Caco-2 (cell line): ENCODE data around the gene MCM3. TPM values are rescaled to one million over a fixed set of nuclear protein-coding genes. Genes with fewer than 3 reads are reported as not detected.
A peak's percentile ranks its signal among the peaks of the same experiment; 100 is the strongest.

ENCODE experiments used
- BruUV-seq: library from RNA; stranded (reverse); fragments of 400-500 nt; replicated peaks from 2 replicates; lab custom pipeline; 2021; lab: Mats Ljungman, UMichigan
- CTCF ChIA-PET: fragments of 300-600 bp; sonication (Branson Sonifier 250); formaldehyde crosslinking; loops from one replicate; lab custom pipeline; 2022; ENCODE audit warnings: antibody characterized with exemption; lab: Charles Lee
- POLR2A ChIA-PET: fragments of 300-600 bp; sonication (Branson Sonifier 250); formaldehyde crosslinking; loops from one replicate; lab custom pipeline; 2022; ENCODE audit warnings: antibody characterized with exemption; lab: Charles Lee
- DNase-seq, 2 experiments: peaks; one replicate each; pipeline versions ENCODE4 v3.0.0 to v3.0.0-alpha.2; 2020 to 2022
- H3K27me3 ChIP-seq: replicated peaks from 2 replicates; pipeline ENCODE4 v1.6.0; 2011; ENCODE audit warnings: low read length; ENCODE audit not compliant: control insufficient read depth, insufficient read depth
- H3K36me3 ChIP-seq: 2 replicates; pipeline ENCODE4 v1.5.1; 2011; ENCODE audit warnings: low read length; ENCODE audit not compliant: control insufficient read depth, insufficient read depth
- H3K4me1 ChIP-seq: fragments of 250-450 bp; sonication (Bioruptor Pico); 2 replicates; pipeline ENCODE4 v1.5.1; 2020; ENCODE audit warnings: mild to moderate bottlenecking
- H3K4me3 ChIP-seq: 2 replicates; pipeline ENCODE4 v1.5.1; 2011; ENCODE audit warnings: low read depth, mild to moderate bottlenecking, control low read depth, low read length
- H3K9me3 ChIP-seq: fragments of 250-450 bp; sonication (Bioruptor Pico); 2 replicates; pipeline ENCODE4 v1.5.1; 2020; ENCODE audit warnings: mild to moderate bottlenecking, moderate library complexity
- H3K27ac Mint-ChIP-seq: one replicate; pipeline ENCODE4 v1.8.0; 2022; ENCODE audit warnings: mixed read lengths; ENCODE audit not compliant: unreplicated experiment
- H3K27me3 Mint-ChIP-seq: one replicate; pipeline ENCODE4 v1.8.0; 2022; ENCODE audit warnings: mixed read lengths; ENCODE audit not compliant: insufficient read depth, unreplicated experiment
- H3K36me3 Mint-ChIP-seq: one replicate; pipeline ENCODE4 v1.8.0; 2022; ENCODE audit warnings: mild to moderate bottlenecking, mixed read lengths; ENCODE audit not compliant: insufficient read depth, unreplicated experiment
- H3K4me1 Mint-ChIP-seq: one replicate; pipeline ENCODE4 v1.8.0; 2022; ENCODE audit warnings: low read depth, mixed read lengths; ENCODE audit not compliant: unreplicated experiment
- H3K4me3 Mint-ChIP-seq: one replicate; pipeline ENCODE4 v1.8.0; 2022; ENCODE audit warnings: mild to moderate bottlenecking, moderate library complexity, mixed read lengths; ENCODE audit not compliant: unreplicated experiment
- H3K9me3 Mint-ChIP-seq: one replicate; pipeline ENCODE4 v1.8.0; 2022; ENCODE audit warnings: mixed read lengths; ENCODE audit not compliant: unreplicated experiment
- intact Hi-C: fragments of 100-400 bp; cut with micrococcal nuclease; formaldehyde crosslinking; loops from one replicate; pipeline ENCODE4 v1.10.0; 2022; ENCODE audit not compliant: unreplicated experiment
- total RNA-seq: library from RNA; stranded (reverse); gene quantifications from 2 replicates; pipeline ENCODE4 v1.2.3, GENCODE V29; 2022
- TF ChIP-seq, protein P1 (sequence below), 2 experiments: fragments of 200-600 bp in 1 of 2; IDR thresholded peaks; 1 replicate in 1 of 2; 2 replicates in 1 of 2; pipeline versions ENCODE4 v1.5.1 to v1.8.0; 2011 to 2022; ENCODE audit warnings: antibody characterized with exemption in 1 of 2, control low read depth in 1 of 2, inconsistent platforms in 1 of 2, low read depth in 1 of 2, low read length in 1 of 2, mild to moderate bottlenecking in 1 of 2, moderate library complexity in 1 of 2; ENCODE audit not compliant: insufficient read depth in 1 of 2, severe bottlenecking in 1 of 2, unreplicated experiment in 1 of 2

Gene MCM3
- total RNA-seq, 1 experiment from 2014 or later: 151 TPM

- no peak overlapping the region for H3K27ac Mint-ChIP-seq
- no TSS peak for BruUV-seq
- intact Hi-C loops: no loop called here
- H3K27me3 ChIP-seq: no peaks in the 10 kb centered on the region
- no peak overlapping the region for H3K4me3 ChIP-seq
- no peak for DNase-seq
- H3K27me3 Mint-ChIP-seq: no peaks in the 10 kb centered on the region
- no peaks in the 10 kb centered on the region for H3K36me3 ChIP-seq
- H3K4me1 ChIP-seq: peaks cover 77% of the 10 kb centered on the region
- ChIA-PET POLR2A (no interaction called here), CTCF (no interaction called here)
- H3K9me3 Mint-ChIP-seq: no peaks in the 10 kb centered on the region
- TF ChIP-seq, protein P1, sequence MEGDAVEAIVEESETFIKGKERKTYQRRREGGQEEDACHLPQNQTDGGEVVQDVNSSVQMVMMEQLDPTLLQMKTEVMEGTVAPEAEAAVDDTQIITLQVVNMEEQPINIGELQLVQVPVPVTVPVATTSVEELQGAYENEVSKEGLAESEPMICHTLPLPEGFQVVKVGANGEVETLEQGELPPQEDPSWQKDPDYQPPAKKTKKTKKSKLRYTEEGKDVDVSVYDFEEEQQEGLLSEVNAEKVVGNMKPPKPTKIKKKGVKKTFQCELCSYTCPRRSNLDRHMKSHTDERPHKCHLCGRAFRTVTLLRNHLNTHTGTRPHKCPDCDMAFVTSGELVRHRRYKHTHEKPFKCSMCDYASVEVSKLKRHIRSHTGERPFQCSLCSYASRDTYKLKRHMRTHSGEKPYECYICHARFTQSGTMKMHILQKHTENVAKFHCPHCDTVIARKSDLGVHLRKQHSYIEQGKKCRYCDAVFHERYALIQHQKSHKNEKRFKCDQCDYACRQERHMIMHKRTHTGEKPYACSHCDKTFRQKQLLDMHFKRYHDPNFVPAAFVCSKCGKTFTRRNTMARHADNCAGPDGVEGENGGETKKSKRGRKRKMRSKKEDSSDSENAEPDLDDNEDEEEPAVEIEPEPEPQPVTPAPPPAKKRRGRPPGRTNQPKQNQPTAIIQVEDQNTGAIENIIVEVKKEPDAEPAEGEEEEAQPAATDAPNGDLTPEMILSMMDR (IDR thresholded peaks at IDR 0.05; ENCODE audit: insufficient read depth in 1 of 2, low read depth in 1 of 2, low read length in 1 of 2, severe bottlenecking in 1 of 2, unreplicated experiment in 1 of 2): no peak
- H3K9me3 ChIP-seq: no peaks in the 10 kb centered on the region
- peak overlapping the region; percentile 37 for H3K4me3 Mint-ChIP-seq
- peaks cover 11% of the 10 kb centered on the region for H3K36me3 Mint-ChIP-seq
- peaks cover 53% of the 10 kb centered on the region for H3K4me1 Mint-ChIP-seq
Observed at GRCh38 chr6:52331793-52332457, 47.4 kb upstream of the MCM3 start.

DNA sequence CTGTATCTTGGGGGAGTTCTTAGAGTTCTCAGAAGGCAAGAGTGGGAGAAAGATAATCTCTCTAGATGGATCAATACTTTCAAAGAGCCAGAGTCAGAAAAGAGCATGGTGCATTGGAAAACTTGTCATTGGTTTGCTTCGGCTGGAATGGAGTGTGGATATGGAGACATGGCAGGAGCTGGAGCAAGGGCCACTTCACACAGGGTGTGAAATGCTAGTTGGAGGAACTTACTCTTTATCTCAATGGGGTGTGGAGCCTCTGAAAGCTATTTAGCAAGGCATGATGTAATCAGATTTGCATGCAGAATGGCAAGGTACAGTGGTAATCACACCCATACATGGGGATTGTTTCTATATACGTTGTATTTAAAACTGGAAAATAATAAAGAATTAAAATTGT, 45.9 kb upstream of the MCM3 start:
- DNase-seq: peak in 1 of 2 experiments; percentile 17
- peak overlapping the region; percentile 87 for H3K27ac Mint-ChIP-seq

GRCh38 chr6:52328729-52329128, 44.2 kb upstream of the MCM3 start:
- no peak for DNase-seq

More for the DNA sequence above, 45.9 kb upstream of the MCM3 start:
- H3K27me3 ChIP-seq: no peaks in the 10 kb centered on the region
- no TSS peak for BruUV-seq
- Mint-ChIP-seq H3K4me3 (peak overlapping the region; percentile 46), H3K36me3 (peaks cover 19% of the 10 kb centered on the region), H3K4me1 (peaks cover 60% of the 10 kb centered on the region), H3K27me3 (no peaks in the 10 kb centered on the region), H3K9me3 (no peaks in the 10 kb centered on the region)
- intact Hi-C loops: no loop called here
- CTCF ChIA-PET: interaction anchor here (0.6 to 0.7 kb wide), 2 partner anchors 23 to 328 kb away, joined by 6 to 7 read pairs; no protein-coding TSS in a partner anchor
- no peaks in the 10 kb centered on the region for H3K9me3 ChIP-seq
- H3K4me1 ChIP-seq: peaks cover 83% of the 10 kb centered on the region
- POLR2A ChIA-PET: no interaction called here
- TF ChIP-seq, protein P1 (IDR thresholded peaks at IDR 0.05; ENCODE audit: insufficient read depth in 1 of 2, low read depth in 1 of 2, low read length in 1 of 2, severe bottlenecking in 1 of 2, unreplicated experiment in 1 of 2): no peak
- no peak overlapping the region for H3K4me3 ChIP-seq
- no peaks in the 10 kb centered on the region for H3K36me3 ChIP-seq

More at GRCh38 chr6:52328729-52329128, 44.2 kb upstream of the MCM3 start:
- Mint-ChIP-seq H3K9me3 (no peaks in the 10 kb centered on the region), H3K27me3 (no peaks in the 10 kb centered on the region), H3K27ac (peak overlapping the region; percentile 88), H3K4me1 (peaks cover 68% of the 10 kb centered on the region), H3K36me3 (peaks cover 20% of the 10 kb centered on the region), H3K4me3 (peak overlapping the region; percentile 62)
- Histone ChIP-seq H3K4me1 (peaks cover 91% of the 10 kb centered on the region), H3K4me3 (no peak overlapping the region), H3K36me3 (no peaks in the 10 kb centered on the region), H3K9me3 (no peaks in the 10 kb centered on the region), H3K27me3 (no peaks in the 10 kb centered on the region)
- intact Hi-C loops: loop anchor here (1.0 kb wide), 2 partner anchors 24 to 44 kb away; partner anchors contain the start of gene MCM3
- TF ChIP-seq, protein P1 (IDR thresholded peaks at IDR 0.05; ENCODE audit: insufficient read depth in 1 of 2, low read depth in 1 of 2, low read length in 1 of 2, severe bottlenecking in 1 of 2, unreplicated experiment in 1 of 2): no peak
- POLR2A ChIA-PET: interaction anchor here (0.7 to 1.1 kb wide), 3 partner anchors 13 to 44 kb away, joined by 3 to 6 read pairs (median 3); partner anchors contain the start of gene MCM3
- TSS peak; percentile 95 for BruUV-seq
- CTCF ChIA-PET: interaction anchor here (0.7 to 1.2 kb wide), 4 partner anchors 9 to 25 kb away, joined by 3 to 4 read pairs (median 4); no protein-coding TSS in a partner anchor
